GM19043 (cell line): ENCODE data around the gene HTRA3.

Experiments used
- ATAC-seq: cut with Tn5 transposase; IDR thresholded peaks from one replicate; pipeline ENCODE4 v1.9.1; 2021; ENCODE audit warnings: low read depth; ENCODE audit not compliant: unreplicated experiment

Gene HTRA3

DNA sequence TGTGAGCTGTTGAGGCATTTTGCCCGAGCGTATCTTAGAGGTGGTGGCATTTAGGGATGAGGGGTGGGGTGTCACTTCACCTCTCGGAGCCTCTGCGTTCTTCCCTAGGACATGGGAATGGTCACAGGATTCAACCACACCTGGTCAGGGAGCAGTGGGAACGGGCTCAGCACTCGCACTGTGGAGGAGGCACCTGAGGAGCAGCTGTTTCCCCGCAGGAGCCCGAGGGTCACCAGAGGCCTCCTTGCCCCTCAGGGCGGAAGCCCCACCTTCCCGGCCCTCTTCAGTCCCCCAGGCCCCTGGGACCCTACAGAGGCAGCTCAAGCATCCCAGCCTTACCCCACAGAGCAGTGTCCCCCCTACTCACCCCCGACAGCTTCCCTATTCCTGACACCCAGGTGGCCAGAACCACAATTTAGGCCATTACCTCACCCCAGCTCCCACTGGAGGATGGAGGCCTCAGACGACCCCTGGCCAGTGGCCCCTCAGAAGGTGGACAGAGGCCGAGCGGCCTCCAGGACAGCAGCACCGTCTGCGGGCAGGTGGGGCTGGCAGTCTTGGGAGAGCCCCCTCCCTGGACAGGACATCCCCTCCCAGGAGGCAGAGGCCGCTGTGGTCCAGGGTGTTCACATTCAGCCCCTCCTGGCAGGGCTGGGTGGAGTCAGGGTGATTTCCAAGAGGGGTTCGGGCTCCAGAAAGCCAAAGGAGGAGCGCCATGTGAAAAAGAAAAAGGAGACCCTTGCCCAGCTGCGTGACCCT, 4.2 kb upstream of the HTRA3 start:
- ATAC-seq = no peak

DNA sequence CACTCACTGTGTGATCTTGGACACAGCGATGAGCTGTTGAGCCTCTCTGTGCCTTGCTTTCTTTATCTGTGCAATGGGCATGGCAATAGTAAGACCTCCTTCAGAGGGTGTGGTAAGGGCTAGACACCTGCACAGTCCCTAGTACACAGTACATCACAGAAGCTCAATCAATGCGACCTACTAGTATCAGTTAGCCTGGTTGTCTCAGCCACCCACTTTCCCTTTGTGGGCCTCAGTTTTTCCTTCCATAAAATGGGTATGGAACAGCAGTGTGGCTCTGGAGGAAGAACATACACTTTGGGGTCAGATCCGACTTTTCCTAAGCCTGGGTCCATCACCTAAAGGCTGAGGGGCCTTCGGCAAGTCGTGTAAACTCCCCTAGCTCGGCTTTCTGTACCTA, 3.5 kb upstream of the HTRA3 start:
- no peak for ATAC-seq

DNA sequence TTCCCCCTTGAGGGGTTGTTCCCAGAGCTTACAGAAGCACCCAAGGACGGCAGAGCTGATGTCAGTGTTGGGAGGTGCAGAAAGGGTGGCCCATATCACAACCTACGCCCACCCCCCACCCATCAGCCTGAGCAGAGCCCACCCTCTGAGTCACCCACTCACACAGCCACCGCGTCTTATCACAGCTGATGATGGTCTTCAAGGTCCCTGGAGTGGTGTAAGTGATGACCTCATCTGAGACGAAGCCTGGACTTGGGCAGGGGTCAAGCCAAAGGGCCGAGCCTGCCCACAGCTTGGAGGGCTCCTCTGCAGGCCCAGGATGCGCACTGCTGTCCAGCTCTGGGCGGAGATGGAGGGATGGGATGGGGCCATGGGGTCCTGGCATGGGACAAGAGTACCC, 3.0 kb upstream of the HTRA3 start:
- no peak for ATAC-seq

DNA sequence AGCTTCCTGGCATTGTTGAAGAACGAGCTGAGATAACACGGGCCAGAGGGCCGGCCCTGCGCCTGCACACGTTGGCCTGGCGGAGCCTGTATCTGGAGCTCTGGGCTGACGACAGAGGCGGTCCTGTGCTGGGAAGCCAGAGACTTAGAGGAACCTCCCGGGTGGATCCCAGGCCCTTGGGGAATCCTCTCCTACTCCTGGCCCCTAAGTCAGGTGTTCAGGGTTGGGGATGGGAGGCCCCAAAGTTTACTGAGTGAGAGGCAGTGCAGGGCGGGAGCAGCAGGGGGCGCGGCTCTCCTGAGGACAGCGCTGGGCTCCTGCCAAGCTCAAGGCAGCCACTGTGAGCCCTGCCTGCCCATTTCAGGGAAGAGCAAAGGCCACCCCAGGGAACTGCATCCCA, 2.5 kb upstream of the HTRA3 start:
- ATAC-seq = no peak

DNA sequence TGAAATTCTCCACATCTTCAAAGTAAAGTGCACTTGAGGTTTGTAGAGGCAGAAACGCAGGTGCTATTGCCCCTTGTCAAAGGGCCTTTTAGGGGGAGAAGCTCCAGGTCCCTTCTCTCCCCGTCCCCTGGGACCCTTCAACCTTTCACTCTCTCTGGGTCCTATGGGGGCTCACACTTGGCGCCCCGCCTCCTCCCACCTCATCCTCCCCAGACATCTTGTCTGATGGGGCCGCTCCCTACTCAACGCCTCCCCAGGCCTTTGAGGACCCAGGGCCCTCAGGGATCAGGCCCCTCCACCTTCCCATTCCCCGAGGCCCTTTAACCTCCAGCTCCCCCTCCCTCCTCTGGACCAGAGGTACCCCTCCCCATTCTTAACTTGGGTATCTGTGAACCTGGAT, 1.3 kb upstream of the HTRA3 start:
- ATAC-seq = no peak

DNA sequence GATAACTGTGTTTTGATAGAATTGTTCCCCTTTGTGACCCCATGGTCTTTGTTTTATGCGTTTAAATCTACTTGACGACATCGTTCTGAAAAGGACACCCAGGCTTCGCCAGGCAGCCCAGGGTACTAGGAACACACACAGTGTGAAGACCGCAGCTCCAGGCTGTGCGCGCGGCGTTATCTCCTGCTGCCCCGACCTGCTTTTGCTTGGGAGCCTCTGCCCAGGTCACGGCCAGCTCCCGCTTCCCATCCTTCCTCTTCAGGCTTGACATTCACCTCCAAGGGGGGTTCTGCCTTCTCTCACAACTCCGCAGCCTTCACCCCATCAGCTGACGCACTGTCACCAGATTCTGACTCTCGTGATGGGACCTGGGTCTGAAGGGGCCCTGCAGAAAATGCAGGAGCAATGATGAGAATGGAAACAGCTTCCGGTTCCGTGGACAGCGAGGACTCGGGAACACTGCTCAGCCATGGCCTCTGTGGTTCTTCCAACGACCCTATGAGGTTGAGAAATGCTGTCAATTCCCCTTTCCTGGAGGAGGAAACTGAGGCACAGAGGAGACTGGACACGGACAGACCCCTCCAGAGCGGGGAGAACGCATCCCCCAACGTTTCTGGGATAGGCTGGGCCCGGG, 536 bp upstream of the HTRA3 start:
- ATAC-seq = no peak

DNA sequence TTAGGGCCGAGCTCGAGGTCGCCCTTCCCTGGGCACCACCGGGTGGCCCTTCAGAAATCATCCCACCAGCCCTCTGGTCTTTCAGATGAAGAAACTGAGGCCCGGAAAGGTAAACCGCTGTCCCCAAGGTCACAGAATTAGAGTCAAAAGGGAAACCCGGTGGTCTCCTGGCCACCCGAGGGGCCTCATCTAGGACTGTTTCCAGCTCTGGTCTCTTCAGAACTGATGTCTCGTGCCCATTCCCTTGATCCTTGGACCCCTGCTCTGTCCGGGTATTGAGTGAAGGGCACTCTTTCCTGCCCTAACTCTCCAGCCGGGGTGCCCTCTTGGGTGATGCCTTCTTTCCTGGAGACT, 841 bp downstream of the HTRA3 start:
- no peak for ATAC-seq

DNA sequence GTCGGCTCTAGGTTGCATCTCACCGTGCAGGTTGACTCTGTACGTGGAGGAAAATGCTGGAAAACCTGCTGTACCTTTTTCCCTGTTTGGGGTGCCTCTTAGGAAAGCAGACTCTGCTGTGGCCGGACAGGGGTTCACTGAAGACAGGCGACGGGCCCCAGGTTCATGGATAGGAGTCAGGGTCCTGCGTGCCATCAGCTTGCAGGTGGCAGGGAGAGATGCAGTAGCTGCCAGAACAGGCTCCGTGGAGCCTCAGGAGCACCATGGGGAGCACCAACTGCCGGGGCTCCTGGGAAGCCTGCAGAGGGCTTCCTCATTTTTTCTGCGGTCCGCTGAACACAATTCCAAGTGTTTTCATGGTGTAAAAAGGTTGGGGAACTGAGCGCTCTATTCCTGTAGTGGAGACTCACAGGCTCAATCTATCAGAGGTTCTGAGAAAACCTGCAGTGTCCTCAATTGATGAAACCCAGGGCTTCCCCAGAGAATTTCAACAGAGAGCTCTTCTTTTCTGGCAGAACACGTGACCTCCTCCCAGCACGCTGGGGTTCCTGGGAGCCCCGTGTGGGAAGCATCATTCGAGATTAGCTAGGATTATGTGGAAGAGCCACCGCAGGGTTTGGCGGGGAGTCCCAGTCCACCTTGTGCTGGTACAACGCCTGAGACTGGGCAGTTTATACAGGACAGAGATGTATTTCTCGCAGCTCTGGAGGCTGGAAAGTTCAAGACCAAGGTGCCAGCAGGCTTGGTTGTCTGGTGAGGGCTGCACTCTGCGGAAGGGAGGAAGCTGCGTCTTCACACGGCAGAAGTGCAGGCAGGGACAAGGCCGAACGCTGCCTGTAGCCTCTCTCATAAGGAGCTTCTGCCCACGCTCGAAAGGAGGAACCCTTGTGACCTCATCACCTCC, 1.6 kb downstream of the HTRA3 start:
- no peak for ATAC-seq

DNA sequence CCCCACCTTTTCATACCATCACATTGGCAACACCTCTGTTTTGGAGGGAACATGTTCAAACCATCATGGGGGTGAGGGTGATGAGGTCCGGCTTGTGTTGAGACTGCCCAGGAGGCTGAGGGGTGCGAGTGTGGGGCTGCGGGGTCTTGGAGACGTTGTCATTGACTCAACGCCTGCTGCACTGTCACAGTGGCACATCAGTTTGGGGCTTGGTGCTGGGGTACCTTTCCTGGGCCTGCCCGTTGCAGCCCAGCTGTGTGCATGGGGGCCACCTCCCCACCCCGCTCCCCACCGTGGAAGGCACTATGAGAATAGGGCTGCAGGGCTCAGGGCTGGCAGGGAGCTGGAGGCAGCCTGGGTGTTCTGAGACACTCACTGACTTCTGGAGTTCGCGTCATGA, 2.3 kb downstream of the HTRA3 start:
- ATAC-seq = no peak

DNA sequence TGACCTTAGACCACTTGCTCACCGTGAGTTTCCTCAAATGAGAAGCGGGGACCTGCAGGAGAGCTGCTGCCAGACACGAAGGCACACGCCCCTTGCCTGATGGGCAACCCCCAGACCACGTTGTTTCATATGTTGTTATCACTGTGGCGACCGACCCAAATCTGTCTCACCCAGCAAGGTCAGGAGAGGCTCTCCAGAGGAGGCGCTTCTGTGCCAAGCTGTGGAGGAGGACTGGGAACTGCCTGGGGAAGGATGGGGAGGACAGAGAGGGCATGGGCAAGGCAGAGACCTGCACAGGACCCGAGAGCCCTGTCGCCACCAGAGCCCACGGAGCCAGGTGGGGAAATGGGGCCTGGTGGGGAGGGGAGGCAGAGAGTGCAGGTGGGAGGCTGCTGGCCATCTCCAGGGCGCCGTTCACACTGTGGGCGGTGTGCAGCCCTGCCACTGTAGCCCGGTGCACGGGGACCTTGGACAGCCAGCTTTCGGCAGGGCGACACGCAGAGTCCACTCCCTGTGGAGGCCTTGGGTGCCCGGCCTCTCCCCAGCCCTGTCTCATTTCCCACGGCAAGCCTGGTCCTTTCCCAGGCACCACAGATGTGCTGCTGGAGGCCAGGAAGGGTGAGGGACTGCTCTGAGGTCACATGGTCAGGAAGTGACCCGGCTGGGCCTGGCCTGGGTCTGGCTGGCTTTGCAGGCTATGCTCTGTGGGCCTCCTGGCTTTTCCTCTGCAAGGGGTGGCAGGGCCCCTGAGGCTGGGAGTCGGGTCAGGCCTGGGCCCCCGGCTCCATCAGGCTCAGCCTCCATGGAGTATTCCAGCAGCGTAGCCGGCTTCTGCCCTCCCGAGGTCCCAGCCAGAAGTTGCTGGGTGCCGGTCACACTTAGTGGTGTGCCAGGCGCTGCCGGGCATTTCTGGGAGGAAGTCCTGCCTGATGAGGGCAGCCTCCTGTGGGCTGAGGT, 3.2 kb downstream of the HTRA3 start:
- ATAC-seq = no peak

DNA sequence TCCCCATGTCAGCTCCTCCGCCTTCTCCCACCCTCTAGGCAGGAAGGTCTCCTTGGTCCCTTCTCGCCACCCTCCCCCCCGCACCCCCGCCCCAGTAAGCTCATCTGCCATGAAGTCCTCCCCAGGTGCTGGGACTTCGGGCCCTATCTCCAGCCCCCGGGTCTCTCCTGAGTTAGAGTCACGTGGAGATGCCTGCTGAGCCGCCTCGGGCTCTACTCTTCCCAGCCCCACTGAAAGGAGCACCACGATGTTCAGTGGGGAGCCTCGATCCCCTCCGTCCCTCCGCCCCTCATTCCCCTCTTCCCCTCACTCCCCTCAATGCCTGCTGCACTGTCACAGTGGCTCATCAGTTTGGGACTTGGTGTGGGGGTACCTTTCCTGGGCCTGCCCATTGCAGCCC, 3.9 kb downstream of the HTRA3 start:
- no peak for ATAC-seq

DNA sequence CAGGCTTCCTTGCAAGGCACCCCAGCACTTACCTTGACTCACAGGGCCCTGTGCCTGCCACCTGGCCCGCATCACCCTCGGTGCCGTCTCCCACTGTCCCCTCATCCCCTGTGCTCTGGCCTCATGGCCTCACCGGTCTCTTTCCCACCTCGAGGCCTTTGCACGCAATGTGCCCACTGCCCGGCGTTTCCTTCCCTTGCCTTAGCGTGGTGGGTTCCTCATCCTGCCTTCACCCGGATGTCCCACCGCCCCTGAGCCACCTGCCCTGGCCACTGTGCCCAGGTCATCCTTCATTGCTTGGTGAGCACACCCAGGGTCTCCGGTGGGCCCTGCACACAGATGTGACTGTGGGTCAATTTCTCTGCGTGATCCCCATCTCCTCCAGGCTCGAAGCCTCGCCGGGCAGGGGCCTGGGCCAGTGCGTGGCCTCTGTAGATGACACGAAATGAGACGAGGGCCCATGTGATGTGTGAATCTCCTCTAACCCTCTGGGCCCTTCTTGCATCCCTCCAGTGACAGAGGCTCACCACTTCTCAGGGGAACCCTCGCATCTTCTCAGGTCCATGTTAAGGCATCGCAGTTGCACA, 4.6 kb downstream of the HTRA3 start:
- ATAC-seq = no peak

DNA sequence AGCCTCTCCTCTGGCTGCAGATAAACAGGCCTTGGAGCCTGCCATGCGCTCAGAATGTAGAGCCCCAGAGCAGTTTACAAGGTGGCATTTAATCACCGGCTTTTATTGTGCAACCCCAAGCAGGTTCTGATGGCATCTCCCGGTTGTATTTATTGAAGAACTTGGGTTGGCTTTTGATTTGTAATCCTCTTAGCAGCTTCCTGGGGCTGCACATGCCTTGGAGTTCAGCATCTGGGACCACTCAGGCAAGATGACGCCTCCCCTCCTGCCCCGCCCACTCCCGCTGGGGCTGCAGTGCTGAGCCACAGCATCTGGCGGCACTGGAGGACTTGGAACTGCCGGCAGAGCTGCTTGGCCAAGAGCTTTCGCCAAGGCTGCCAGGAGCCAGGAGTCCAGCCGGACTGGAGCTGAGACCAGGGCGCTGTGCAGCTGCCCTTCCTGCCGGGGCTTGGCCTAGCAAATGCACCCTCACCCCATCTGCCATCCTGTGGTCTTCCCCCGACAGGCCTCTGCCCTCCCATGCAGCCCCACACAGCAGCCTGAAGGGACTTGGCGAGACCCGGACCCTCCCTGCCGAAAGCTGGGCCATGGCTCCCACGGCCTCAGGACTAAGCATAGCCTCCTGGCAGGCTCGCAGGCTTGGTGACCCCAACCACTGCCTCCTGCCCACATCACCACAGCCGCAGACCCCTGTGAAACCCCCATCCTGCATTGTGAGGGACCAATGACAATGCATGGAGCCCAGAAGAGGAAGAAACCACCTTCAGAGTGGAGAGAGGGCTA, 5.4 kb downstream of the HTRA3 start:
- no peak for ATAC-seq

DNA sequence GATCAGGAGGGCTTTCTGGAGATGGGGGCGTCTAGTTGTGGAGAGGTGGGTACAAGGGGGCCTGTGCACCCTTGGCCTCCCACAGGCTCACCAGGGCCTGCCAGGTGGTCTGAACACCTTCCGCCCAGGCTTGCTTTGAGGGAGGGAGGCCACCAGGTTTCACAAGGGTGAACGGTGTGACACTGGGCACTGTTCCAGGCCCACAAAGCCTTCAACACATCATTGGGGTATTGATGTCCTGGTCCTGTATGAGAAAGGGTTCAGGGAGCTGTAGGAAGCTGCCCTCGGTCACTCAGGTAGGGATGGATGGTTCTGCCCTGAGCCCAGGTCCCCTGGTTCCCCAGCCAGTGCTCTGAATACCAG, 6.0 kb downstream of the HTRA3 start:
- no peak for ATAC-seq

DNA sequence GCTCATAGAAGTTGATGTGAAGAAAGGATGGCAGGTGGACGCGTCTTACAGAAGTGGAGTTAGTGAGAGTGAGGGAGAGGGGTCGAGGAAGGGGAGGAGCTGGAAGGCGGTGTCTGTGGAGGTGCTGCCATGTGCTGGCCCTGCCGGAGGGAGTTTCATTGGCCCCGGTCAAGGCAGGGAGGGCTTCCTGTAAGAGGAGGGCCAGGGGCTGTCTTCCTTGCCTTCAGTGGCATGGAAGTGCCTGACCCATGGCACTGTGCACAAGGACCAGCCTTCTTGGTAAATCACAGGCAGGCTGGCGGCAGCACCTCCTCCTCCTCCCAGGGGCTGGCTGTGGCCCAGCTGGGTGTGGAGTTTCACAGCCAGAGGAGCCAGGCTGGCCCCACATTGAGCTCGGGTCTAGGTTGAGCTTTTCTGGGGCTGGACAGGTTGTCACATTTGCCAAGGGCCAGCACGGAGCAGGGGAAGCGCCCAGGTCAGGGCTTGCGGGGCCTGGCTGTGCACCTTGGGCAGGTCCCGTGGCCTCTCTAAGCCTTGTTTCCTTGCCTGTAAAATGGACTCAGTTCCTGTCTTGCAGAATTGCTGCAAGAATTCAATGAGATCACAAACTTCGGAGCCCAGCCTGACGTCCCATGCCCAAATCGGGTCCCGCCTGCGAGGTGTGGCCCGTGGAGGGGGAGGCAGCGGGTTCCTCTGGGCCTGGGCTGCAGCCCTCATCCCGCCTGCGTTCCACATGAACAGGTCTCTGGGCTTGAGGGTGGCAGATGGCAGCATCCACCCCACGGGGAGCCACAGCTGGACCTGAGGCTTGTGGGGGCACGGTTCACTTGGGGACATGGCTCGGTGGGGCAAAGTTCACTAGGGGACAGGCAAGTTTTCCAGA, 7.0 kb downstream of the HTRA3 start:
- no peak for ATAC-seq

DNA sequence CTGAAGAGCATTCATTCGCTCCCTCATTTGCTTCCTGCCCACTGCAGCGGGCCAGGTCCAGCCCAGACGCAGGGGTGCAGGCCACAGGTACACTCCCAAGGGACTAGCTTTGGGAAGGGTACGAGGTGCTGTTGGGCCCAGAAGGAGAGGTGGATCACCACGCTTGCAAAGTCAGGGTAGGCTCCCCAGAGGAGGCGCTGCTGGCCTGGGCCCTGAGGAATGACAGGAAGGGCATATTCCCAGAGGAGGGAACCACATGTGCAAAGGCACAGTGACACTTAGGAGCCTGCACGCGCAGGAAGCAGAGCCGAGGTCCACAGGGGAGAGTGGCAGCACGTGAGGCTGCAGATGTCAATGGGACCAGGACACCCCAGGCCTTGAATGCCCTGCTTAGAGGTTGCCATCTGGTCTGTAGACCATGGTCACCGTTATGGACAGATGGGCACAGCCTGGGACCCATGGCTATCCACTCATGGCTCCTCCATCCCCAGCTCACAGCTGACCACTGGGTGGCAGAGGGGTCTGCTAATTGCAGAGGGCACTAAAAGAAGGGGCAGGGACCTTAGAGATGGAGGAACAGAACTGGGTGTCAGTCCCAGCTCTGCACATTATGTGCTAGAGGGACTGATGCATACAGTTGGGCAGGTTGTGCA, 7.9 kb downstream of the HTRA3 start:
- no peak for ATAC-seq

DNA sequence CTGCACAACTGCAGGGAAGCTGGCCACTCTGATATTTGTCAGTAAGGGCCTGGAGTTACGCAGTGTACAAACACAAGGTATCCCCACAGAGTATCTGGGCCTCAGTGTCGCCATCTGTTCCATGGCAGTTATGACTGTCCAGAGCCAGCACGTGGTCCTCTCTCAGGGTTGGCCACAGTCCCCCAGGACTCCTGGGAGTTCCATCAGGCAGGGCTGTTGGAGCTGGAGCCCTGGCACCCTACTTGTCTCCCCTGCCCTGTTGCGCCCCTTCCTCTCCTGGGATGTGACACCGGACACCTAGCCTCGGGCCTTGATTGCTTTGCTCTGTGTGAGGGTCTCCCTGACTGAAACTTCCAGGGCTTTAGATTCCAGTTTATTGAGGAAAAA, 8.4 kb downstream of the HTRA3 start:
- no peak for ATAC-seq
